Measurements from ENCODE around the gene ZCCHC7. TPM values are rescaled to one million over a fixed set of nuclear protein-coding genes. Genes with fewer than 3 reads are reported as not detected.
"Not testable (repeated sequence)": the region's sequence is repeated elsewhere in the genome, so short reads cannot be mapped to it uniquely, and the experiment has no call there.

The ZCCHC7 gene
- total RNA-seq, 1 experiment from 2014 or later: 31.2 TPM

DNA sequence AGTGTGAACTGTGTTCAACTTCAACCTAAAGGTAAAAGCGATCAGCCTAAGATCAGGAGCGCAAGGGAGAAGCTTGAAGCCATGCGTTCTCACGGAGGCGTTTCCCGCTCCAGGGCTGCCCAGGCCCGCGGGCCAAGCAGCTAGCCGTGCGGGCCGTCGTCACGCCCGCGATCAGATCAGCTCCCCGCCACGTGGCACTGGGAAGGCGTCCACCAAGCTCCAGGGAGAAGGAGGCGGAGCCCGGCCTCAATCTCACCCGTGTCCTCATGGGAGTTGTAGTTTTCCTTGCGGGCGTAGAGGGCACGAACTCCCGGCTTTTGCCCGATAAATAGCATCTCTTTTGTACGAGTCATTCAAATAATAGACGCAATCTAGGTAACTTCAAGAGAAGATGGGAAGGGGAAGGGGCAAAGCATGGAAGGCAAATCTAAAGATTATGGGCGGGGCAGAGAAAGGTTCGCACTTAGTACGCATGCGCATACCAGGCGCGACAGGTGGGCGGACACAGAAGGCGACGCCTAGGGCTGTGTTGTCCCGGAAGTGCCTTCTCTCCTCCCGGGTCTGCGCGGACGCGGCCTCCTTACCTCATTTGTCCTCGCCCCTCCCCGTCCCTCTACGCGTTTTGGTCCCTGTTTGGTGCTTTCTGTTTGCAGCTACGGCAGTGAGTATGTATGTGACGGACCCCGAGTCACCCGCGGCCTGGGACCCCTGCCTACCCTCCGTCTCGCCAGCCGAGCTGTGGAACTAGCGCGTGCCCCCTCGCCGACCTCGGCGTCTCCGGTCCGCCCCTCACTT is 40.8 kb upstream of the ZCCHC7 start (continued):
- TF ChIP-seq, protein P1, sequence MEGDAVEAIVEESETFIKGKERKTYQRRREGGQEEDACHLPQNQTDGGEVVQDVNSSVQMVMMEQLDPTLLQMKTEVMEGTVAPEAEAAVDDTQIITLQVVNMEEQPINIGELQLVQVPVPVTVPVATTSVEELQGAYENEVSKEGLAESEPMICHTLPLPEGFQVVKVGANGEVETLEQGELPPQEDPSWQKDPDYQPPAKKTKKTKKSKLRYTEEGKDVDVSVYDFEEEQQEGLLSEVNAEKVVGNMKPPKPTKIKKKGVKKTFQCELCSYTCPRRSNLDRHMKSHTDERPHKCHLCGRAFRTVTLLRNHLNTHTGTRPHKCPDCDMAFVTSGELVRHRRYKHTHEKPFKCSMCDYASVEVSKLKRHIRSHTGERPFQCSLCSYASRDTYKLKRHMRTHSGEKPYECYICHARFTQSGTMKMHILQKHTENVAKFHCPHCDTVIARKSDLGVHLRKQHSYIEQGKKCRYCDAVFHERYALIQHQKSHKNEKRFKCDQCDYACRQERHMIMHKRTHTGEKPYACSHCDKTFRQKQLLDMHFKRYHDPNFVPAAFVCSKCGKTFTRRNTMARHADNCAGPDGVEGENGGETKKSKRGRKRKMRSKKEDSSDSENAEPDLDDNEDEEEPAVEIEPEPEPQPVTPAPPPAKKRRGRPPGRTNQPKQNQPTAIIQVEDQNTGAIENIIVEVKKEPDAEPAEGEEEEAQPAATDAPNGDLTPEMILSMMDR (IDR thresholded peaks at IDR 0.05 in 2 of 3, conservative IDR thresholded peaks at IDR 0.05 in 1 of 3; ENCODE audit: borderline replicate concordance in 1 of 3, insufficient read depth in 1 of 3, low read depth in 2 of 3, low read length in 2 of 3): no peak
- no peak for TF ChIP-seq FOSL1 (IDR thresholded peaks at IDR 0.05; ENCODE audit: low read depth)
- TF ChIP-seq JUND (IDR thresholded peaks at IDR 0.05): no peak
- TF ChIP-seq EGR1 (IDR thresholded peaks at IDR 0.05; ENCODE audit: low read depth): peak; percentile 85

DNA sequence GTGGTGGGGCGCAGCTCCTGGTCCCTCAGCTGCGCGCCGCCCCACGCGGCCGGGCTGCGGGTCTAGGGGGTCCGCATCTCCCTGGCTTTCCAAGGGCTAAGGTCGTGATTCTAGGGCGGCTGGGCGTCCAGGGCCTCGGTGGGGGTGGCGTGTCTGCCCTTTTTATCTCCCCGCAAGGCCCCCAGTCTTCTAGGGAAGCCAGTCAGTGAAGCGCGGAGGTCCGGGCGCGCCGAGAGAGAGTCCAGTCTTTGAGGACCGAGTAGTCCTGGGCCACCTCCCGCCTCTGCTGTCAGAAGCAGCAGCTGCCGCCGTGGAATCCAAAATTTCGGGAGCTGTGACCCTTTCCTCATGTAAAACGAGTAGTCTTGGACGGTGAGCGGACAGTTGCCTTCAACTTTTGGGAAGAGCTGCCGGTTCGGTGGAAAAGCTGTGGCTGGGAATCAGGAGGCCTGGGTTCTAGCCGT is 40.2 kb upstream of the ZCCHC7 start:
- DNase-seq (ENCODE audit: low read depth, low spot score); H4K20me1 ChIP-seq (ENCODE audit: insufficient read depth); H3K9me2 ChIP-seq (ENCODE audit: insufficient read depth); H3K36me3 ChIP-seq (ENCODE audit: control insufficient read depth in 1 of 2, insufficient read depth in 2 of 2, low read length in 2 of 2); intact Hi-C loops (cut with micrococcal nuclease); H3K27me3 ChIP-seq (ENCODE audit: insufficient read depth, low read length); CTCF ChIA-PET; H2AFZ ChIP-seq (ENCODE audit: low read depth, low read length, poor library complexity, severe bottlenecking); H3K9me3 ChIP-seq (ENCODE audit: control insufficient read depth in 1 of 2, insufficient read depth in 1 of 2, low read depth in 1 of 2, low read length in 2 of 2); BruUV-seq (replicated peaks); RAD21 ChIA-PET (ENCODE audit: low non-redundant PET in 1 of 2, low total read pairs in 2 of 2, uncharacterized antibody in 2 of 2, unreplicated experiment in 2 of 2): not testable (repeated sequence)
- Histone ChIP-seq H3K27ac (ENCODE audit: low read depth, low read length) (peak overlapping the region; percentile 67; the same call in 1 of the 2 replicates), H3K4me1 (ENCODE audit: control insufficient read depth in 1 of 2, insufficient read depth in 2 of 2, low read length in 2 of 2) (peaks cover 0 to 16% of the 10 kb centered on the region in 2 experiments; a peak in 2 of 4 replicates), H3K9ac (ENCODE audit: low read length) (peak overlapping the region; percentile 88), H3K4me2 (ENCODE audit: low read length) (peak overlapping the region; percentile 96), H3K79me2 (ENCODE audit: insufficient read depth, low read length) (peaks cover 43% of the 10 kb centered on the region), H3K4me3 (replicated peaks in 1 of 2; ENCODE audit: low read depth in 1 of 2, low read length in 2 of 2) (peak overlapping the region; percentile 91)
- ATAC-seq: peak; percentile 47
- POLR2A ChIA-PET: interaction anchor here (1.7 kb wide), 1 partner anchor 11 kb away, joined by 4 read pairs; no protein-coding TSS in a partner anchor

DNA sequence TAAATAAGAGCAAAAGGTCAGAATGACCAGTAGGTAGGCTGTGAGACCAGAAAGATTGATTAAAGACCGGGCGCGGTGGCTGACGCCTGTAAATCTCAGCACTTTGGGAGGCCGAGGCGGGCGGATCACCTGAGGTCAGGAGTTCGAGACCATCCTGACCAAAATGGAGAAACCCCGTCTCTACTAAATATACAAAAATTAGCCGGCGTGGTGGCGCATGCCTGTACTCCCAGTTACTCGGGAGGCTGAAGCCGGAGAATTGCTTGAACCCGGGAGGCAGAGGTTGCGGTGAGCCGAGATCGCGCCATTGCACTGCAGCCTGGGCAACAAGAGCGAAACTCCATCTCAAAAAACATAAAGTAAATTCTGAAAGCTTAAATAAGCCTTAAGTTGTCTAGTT is 38.9 kb upstream of the ZCCHC7 start:
- H2AFZ ChIP-seq (ENCODE audit: low read depth, low read length, poor library complexity, severe bottlenecking); H3K4me2 ChIP-seq (ENCODE audit: low read length); H4K20me1 ChIP-seq (ENCODE audit: insufficient read depth); H3K9me2 ChIP-seq (ENCODE audit: insufficient read depth); DNase-seq (ENCODE audit: low read depth, low spot score); POLR2A ChIA-PET; ATAC-seq; H3K27me3 ChIP-seq (ENCODE audit: insufficient read depth, low read length); CTCF ChIA-PET; H3K36me3 ChIP-seq (ENCODE audit: control insufficient read depth in 1 of 2, insufficient read depth in 2 of 2, low read length in 2 of 2); intact Hi-C loops (cut with micrococcal nuclease); H3K9me3 ChIP-seq (ENCODE audit: control insufficient read depth in 1 of 2, insufficient read depth in 1 of 2, low read depth in 1 of 2, low read length in 2 of 2); H3K9ac ChIP-seq (ENCODE audit: low read length); RAD21 ChIA-PET (ENCODE audit: low non-redundant PET in 1 of 2, low total read pairs in 2 of 2, uncharacterized antibody in 2 of 2, unreplicated experiment in 2 of 2); BruUV-seq (replicated peaks); H3K4me3 ChIP-seq (replicated peaks in 1 of 2; ENCODE audit: low read depth in 1 of 2, low read length in 2 of 2); H3K27ac ChIP-seq (ENCODE audit: low read depth, low read length): not testable (repeated sequence)
- peaks cover 43% of the 10 kb centered on the region for H3K79me2 ChIP-seq (ENCODE audit: insufficient read depth, low read length)
- peaks cover 0 to 16% of the 10 kb centered on the region in 2 experiments; a peak in 2 of 4 replicates for H3K4me1 ChIP-seq (ENCODE audit: control insufficient read depth in 1 of 2, insufficient read depth in 2 of 2, low read length in 2 of 2)

Data from HCT116 (cell line).